H1 (cell line): Measurements from ENCODE around the gene MAGEB6. TPM values are rescaled to one million over a fixed set of nuclear protein-coding genes. Genes with fewer than 3 reads are reported as not detected.

Experiments used
- CTCF ChIA-PET: fragments of 300-600 bp; sonication (Branson Sonifier 250); formaldehyde crosslinking; loops from one replicate; lab custom pipeline; 2021; ENCODE audit not compliant: partially characterized antibody; lab: Charles Lee
- POLR2A ChIA-PET: fragments of 300-600 bp; sonication (Branson Sonifier 250); formaldehyde crosslinking; loops from one replicate; lab custom pipeline; 2021; ENCODE audit warnings: inconsistent platforms; ENCODE audit not compliant: partially characterized antibody; lab: Charles Lee
- DNase-seq, 2 experiments: peaks; one replicate each; pipeline versions ENCODE4 v3.0.0 to v3.0.0-alpha.2; 2010 to 2022; ENCODE audit warnings: low spot score in 2 of 2, low read depth in 1 of 2, mixed read lengths in 1 of 2
- FAIRE-seq: peaks from 2 replicates; lab custom pipeline; 2011; peaks lifted over from hg19 to GRCh38; lab: Jason Lieb, UNC
- H2AFZ ChIP-seq: 2 replicates; pipeline ENCODE4 v1.8.1; 2012; ENCODE audit warnings: low read length, inconsistent platforms
- H2AK5ac ChIP-seq: 2 replicates; pipeline ENCODE4 v1.6.1; 2013; ENCODE audit warnings: low read depth, low read length
- H2BK120ac ChIP-seq: replicated peaks from 2 replicates; pipeline ENCODE3; 2013; ENCODE audit warnings: low read depth, low read length, inconsistent platforms
- H2BK12ac ChIP-seq: 2 replicates; pipeline ENCODE4 v1.6.1; 2013; ENCODE audit warnings: low read depth, low read length
- H2BK15ac ChIP-seq: 2 replicates; pipeline ENCODE4 v1.6.1; 2013; ENCODE audit warnings: low read length
- H2BK20ac ChIP-seq: 2 replicates; pipeline ENCODE4 v1.6.1; 2013; ENCODE audit warnings: low read length
- H2BK5ac ChIP-seq: 2 replicates; pipeline ENCODE4 v1.6.1; 2013; ENCODE audit warnings: low read depth, low read length
- H3K14ac ChIP-seq: 2 replicates; pipeline ENCODE4 v1.6.1; 2013; ENCODE audit warnings: inconsistent platforms; ENCODE audit not compliant: insufficient read length
- H3K18ac ChIP-seq: 2 replicates; pipeline ENCODE4 v1.6.1; 2013; ENCODE audit warnings: low read length; ENCODE audit errors: extremely low read depth
- H3K23ac ChIP-seq: 2 replicates; pipeline ENCODE4 v1.6.1; 2013; ENCODE audit warnings: inconsistent platforms; ENCODE audit not compliant: insufficient read length
- H3K23me2 ChIP-seq: 2 replicates; pipeline ENCODE4 v1.6.1; 2013; ENCODE audit warnings: low read depth, low read length
- H3K27ac ChIP-seq: 2 replicates; pipeline ENCODE4 v1.6.1; 2011; ENCODE audit warnings: low read depth, low read length, inconsistent platforms
- H3K27me3 ChIP-seq, 4 experiments: replicated peaks in 1 of 4; 1 replicate in 1 of 4; 2 replicates in 3 of 4; pipeline versions ENCODE4 v1.6.1 to v1.8.1; 2011 to 2013; ENCODE audit warnings: low read length in 3 of 4, mild to moderate bottlenecking in 3 of 4, inconsistent platforms in 2 of 4, mixed read lengths in 2 of 4, moderate library complexity in 1 of 4; ENCODE audit not compliant: control insufficient read depth in 3 of 4, insufficient read depth in 3 of 4; ENCODE audit errors: extremely low read depth in 1 of 4
- H3K36me3 ChIP-seq, 4 experiments: 2 replicates each; pipeline versions ENCODE4 v1.6.1 to v1.8.1; 2011 to 2013; ENCODE audit warnings: mild to moderate bottlenecking in 4 of 4, low read length in 3 of 4, moderate library complexity in 2 of 4, control low read depth in 1 of 4, inconsistent platforms in 1 of 4; ENCODE audit not compliant: insufficient read depth in 4 of 4, control insufficient read depth in 2 of 4
- H3K4ac ChIP-seq: replicated peaks from 2 replicates; pipeline ENCODE3; 2013; ENCODE audit warnings: low read length, low read depth, mixed read lengths, inconsistent platforms; ENCODE audit not compliant: insufficient read length
- H3K4me1 ChIP-seq, 4 experiments: replicated peaks in 1 of 4; 1 replicate in 1 of 4; 2 replicates in 3 of 4; pipeline versions ENCODE4 v1.6.1 to v1.8.1; 2011 to 2013; ENCODE audit warnings: low read length in 3 of 4, inconsistent platforms in 2 of 4, mixed read lengths in 1 of 4; ENCODE audit not compliant: insufficient read depth in 4 of 4, control insufficient read depth in 3 of 4
- H3K4me2 ChIP-seq, 2 experiments: 2 replicates each; pipeline versions ENCODE4 v1.6.1 to v1.8.1; 2011 to 2013; ENCODE audit warnings: low read depth in 2 of 2, low read length in 2 of 2, control low read depth in 1 of 2, inconsistent platforms in 1 of 2, mild to moderate bottlenecking in 1 of 2; ENCODE audit not compliant: insufficient read depth in 1 of 2
- H3K4me3 ChIP-seq, 4 experiments: fragments of 200-600, 300-600 bp in 1 of 4; sonication (generic), shearing (Covaris generic), sonication (Bioruptor Twin) in 1 of 4; 2 replicates each; pipeline versions ENCODE4 v1.5.1 to v1.8.1; 2011 to 2016; ENCODE audit warnings: low read length in 4 of 4, low read depth in 3 of 4, control low read depth in 2 of 4, inconsistent platforms in 2 of 4, mild to moderate bottlenecking in 2 of 4, mixed read lengths in 1 of 4, moderate library complexity in 1 of 4; ENCODE audit not compliant: insufficient read depth in 2 of 4; ENCODE audit errors: extremely low read depth in 1 of 4
- H3K56ac ChIP-seq: replicated peaks from 2 replicates; pipeline ENCODE3; 2013; ENCODE audit warnings: low read depth, mild to moderate bottlenecking, mixed read lengths, low read length, inconsistent platforms; ENCODE audit not compliant: insufficient read length
- H3K79me1 ChIP-seq: 2 replicates; pipeline ENCODE4 v1.6.1; 2013; ENCODE audit warnings: low read depth, low read length, control low read depth
- H3K79me2 ChIP-seq, 2 experiments: 2 replicates each; pipeline versions ENCODE4 v1.6.1 to v1.8.1; 2012 to 2013; ENCODE audit warnings: low read length in 2 of 2, mild to moderate bottlenecking in 2 of 2, inconsistent platforms in 1 of 2; ENCODE audit not compliant: insufficient read depth in 2 of 2, control insufficient read depth in 1 of 2
- H3K9ac ChIP-seq, 4 experiments: replicated peaks in 1 of 4; 1 replicate in 1 of 4; 2 replicates in 3 of 4; pipeline versions ENCODE4 v1.6.1 to v1.8.1; 2011 to 2013; ENCODE audit warnings: low read depth in 3 of 4, low read length in 3 of 4, control low read depth in 2 of 4, mild to moderate bottlenecking in 2 of 4, moderate library complexity in 2 of 4, inconsistent platforms in 1 of 4; ENCODE audit errors: extremely low read depth in 1 of 4
- H3K9me3 ChIP-seq, 2 experiments: 2 replicates each; pipeline versions ENCODE4 v1.6.1 to v1.8.1; 2012 to 2013; ENCODE audit warnings: mild to moderate bottlenecking in 2 of 2, moderate library complexity in 2 of 2, control low read depth in 1 of 2, inconsistent platforms in 1 of 2, low read depth in 1 of 2, low read length in 1 of 2, mixed read lengths in 1 of 2; ENCODE audit not compliant: insufficient read depth in 2 of 2
- H4K20me1 ChIP-seq, 2 experiments: replicated peaks in 1 of 2; 2 replicates each; pipeline versions ENCODE3 to v1.8.1; 2011 to 2013; ENCODE audit warnings: inconsistent platforms in 2 of 2, low read length in 2 of 2, mild to moderate bottlenecking in 1 of 2; ENCODE audit not compliant: insufficient read depth in 2 of 2, control insufficient read depth in 1 of 2
- H4K5ac ChIP-seq: 2 replicates; pipeline ENCODE4 v1.6.1; 2013; ENCODE audit warnings: low read length, low read depth, mixed read lengths, inconsistent platforms; ENCODE audit not compliant: insufficient read length
- H4K8ac ChIP-seq: 2 replicates; pipeline ENCODE4 v1.8.0; 2013; ENCODE audit warnings: mild to moderate bottlenecking, moderate library complexity, low read length, inconsistent platforms; ENCODE audit not compliant: insufficient read depth; ENCODE audit errors: extremely low read depth
- H4K91ac ChIP-seq: replicated peaks from 2 replicates; pipeline ENCODE3; 2013; ENCODE audit warnings: low read length, mixed read lengths, inconsistent platforms; ENCODE audit not compliant: insufficient read length
- CEBPB ChIP-seq: IDR thresholded peaks from 2 replicates; pipeline ENCODE4 v1.6.1; 2012; ENCODE audit warnings: low read depth, low read length
- CHD2 ChIP-seq: IDR thresholded peaks from 2 replicates; pipeline ENCODE4 v1.6.1; 2012; ENCODE audit warnings: low read length, improper control_type of control experiment
- CTCF ChIP-seq, 3 experiments: IDR thresholded peaks; 1 replicate in 2 of 3; 2 replicates in 1 of 3; pipeline versions ENCODE4 v1.5.1 to v1.6.1; 2011; ENCODE audit warnings: low read length in 3 of 3, mild to moderate bottlenecking in 3 of 3, inconsistent platforms in 2 of 3, low read depth in 1 of 3, moderate library complexity in 1 of 3; ENCODE audit not compliant: insufficient read depth in 1 of 3; ENCODE audit errors: control extremely low read depth in 1 of 3
- FOSL1 ChIP-seq: IDR thresholded peaks from 2 replicates; pipeline ENCODE4 v1.6.1; 2011; ENCODE audit warnings: mild to moderate bottlenecking, low read depth, low read length, moderate library complexity; ENCODE audit not compliant: insufficient read depth
- MAFK ChIP-seq: IDR thresholded peaks from 2 replicates; pipeline ENCODE4 v1.6.1; 2012; ENCODE audit warnings: low read depth, mild to moderate bottlenecking, improper control_type of control experiment, low read length
- MAX ChIP-seq: IDR thresholded peaks from 2 replicates; pipeline ENCODE4 v1.6.1; 2012; ENCODE audit warnings: inconsistent platforms
- PHF8 ChIP-seq: fragments of 200-600 bp; sonication (generic); conservative IDR thresholded peaks from 2 replicates; pipeline ENCODE4 v1.7.1; 2012; ENCODE audit warnings: low read depth, mild to moderate bottlenecking, inconsistent platforms, low read length, moderate library complexity
- SP2 ChIP-seq: IDR thresholded peaks from 2 replicates; pipeline ENCODE4 v1.6.1; 2012; ENCODE audit warnings: mild to moderate bottlenecking, low read length, inconsistent platforms
- SP4 ChIP-seq: IDR thresholded peaks from 2 replicates; pipeline ENCODE4 v1.6.1; 2012; ENCODE audit warnings: low read length, inconsistent platforms
- TAF1 ChIP-seq: IDR thresholded peaks from 2 replicates; pipeline ENCODE4 v1.6.1; 2011; ENCODE audit warnings: mild to moderate bottlenecking, low read depth, low read length
- WGBS, 2 experiments: shearing (Covaris generic) in 1 of 2; methylation state at CpG; one replicate each; pipeline versions ENCODE4 v1.1.6 to v1.1.7; 2013 to 2015; ENCODE audit warnings: low lambda C conversion rate in 2 of 2, mixed read lengths in 2 of 2, inconsistent platforms in 1 of 2, low coverage in 1 of 2, missing lambda C conversion rate in 1 of 2; ENCODE audit not compliant: insufficient replicate concordance in 2 of 2, insufficient coverage in 1 of 2, insufficient read length in 1 of 2; ENCODE audit errors: extremely low coverage in 1 of 2, missing lambda C conversion rate in 1 of 2; 5-methylcytosine and 5-hydroxymethylcytosine counted together
- polyA plus RNA-seq, 7 experiments: library from polyadenylated mRNA; depleted of rRNA in 3 of 7; stranded (reverse) in 5 of 7; unstranded in 2 of 7; fragments of >200 nt in 5 of 7; fragments of 200-250 nt in 2 of 7; gene quantifications; 1 replicate in 5 of 7; 2 replicates in 1 of 7; 4 replicates in 1 of 7; pipeline versions ENCODE4 v1.2.1 to v1.2.3, GENCODE V29; 2011 to 2013; ENCODE audit warnings: missing spikeins in 2 of 7, mixed read lengths in 2 of 7
- total RNA-seq: library from RNA; stranded (reverse); fragmentation: NEBNext Ultra II Directional; extraction: Animal tissue kit (Norgen Biotek cat#: 25700); gene quantifications from 2 replicates; pipeline ENCODE4 v1.2.1, GENCODE V29; 2021

MAGEB6 gene
- total and polyA plus RNA-seq, 2 of the 8 experiments (the other 6 are each of a cell fraction or from before 2014, with no cell fraction given): not detected

GRCh38 chrX:26146024-26146423 lies 46.2 kb upstream of the MAGEB6 start:
- Histone ChIP-seq H3K56ac (no peak overlapping the region), H2AK5ac (no peak overlapping the region), H2BK5ac (no peak overlapping the region)
- POLR2A ChIA-PET: no interaction called here
- TF ChIP-seq SP2 (no peak), CEBPB (no peak), SP4 (no peak), MAX (no peak), TAF1 (no peak), CHD2 (no peak), CTCF (IDR thresholded peaks at IDR 0.05; ENCODE audit: control extremely low read depth in 1 of 3, insufficient read depth in 1 of 3, low read depth in 1 of 3, low read length in 3 of 3) (no peak), MAFK (no peak), PHF8 (no peak), FOSL1 (no peak)
- TF ChIP-seq, all 59 proteins: peak for 0
- H3K4me2 ChIP-seq: no peak overlapping the region
- H2BK120ac ChIP-seq: no peak overlapping the region
- H3K4ac ChIP-seq: no peak overlapping the region
- H3K23ac ChIP-seq: no peak overlapping the region
- no peak overlapping the region for H3K14ac ChIP-seq
- H2BK20ac ChIP-seq: no peak overlapping the region
- H3K79me2 ChIP-seq: no peaks in the 10 kb centered on the region
- H3K27ac ChIP-seq: no peak overlapping the region
- no peak overlapping the region for H4K5ac ChIP-seq
- no peak overlapping the region for H3K4me3 ChIP-seq
- no peak overlapping the region for H4K91ac ChIP-seq
- DNase-seq (no peak), FAIRE-seq (no peak)
- H2BK12ac ChIP-seq: no peak overlapping the region
- H3K4me1 ChIP-seq: no peaks in the 10 kb centered on the region
- H3K27me3 ChIP-seq: no peaks in the 10 kb centered on the region
- no peak overlapping the region for H3K18ac ChIP-seq
- no peak overlapping the region for H3K9ac ChIP-seq
- H3K9me3 ChIP-seq: no peaks in the 10 kb centered on the region
- H3K79me1 ChIP-seq: no peaks in the 10 kb centered on the region
- no peaks in the 10 kb centered on the region for H4K20me1 ChIP-seq
- no peaks in the 10 kb centered on the region for H3K23me2 ChIP-seq
- no peak overlapping the region for H4K8ac ChIP-seq
- CTCF ChIA-PET: no interaction called here
- no peaks in the 10 kb centered on the region for H3K36me3 ChIP-seq
- WGBS, 2 experiments: 100% methylated on average over 2 of the region's 2 CpGs; no CpG with 5 or more reads in 1 of the 2 experiments
- no peak overlapping the region for H2AFZ ChIP-seq
- H2BK15ac ChIP-seq: no peak overlapping the region
